NCI-H774 (cell line): ENCODE measurements around the gene INKA1.
A peak's percentile ranks its signal among the peaks of the same experiment; 100 is the strongest.
"Not testable (repeated sequence)": the region's sequence is repeated elsewhere in the genome, so short reads cannot be mapped to it uniquely, and the experiment has no call there.

ENCODE experiments used
- DNase-seq: peaks from one replicate; lab custom pipeline; 2025; lab: John Stamatoyannopoulos, UW

Gene INKA1

GRCh38 chr3:49802719-49803464 is at the start of gene INKA1:
INKA1 (plus strand) TSS chr3:49803261; CDS start chr3:49803393, 132 bp downstream.
- DNase-seq, result peak; percentile 52

GRCh38 chr3:49754536-49754935 is 48.5 kb upstream of the INKA1 start:
- DNase-seq, result no peak

- DNase-seq, result no peak
Measured at GRCh38 chr3:49756036-49756435, 47.0 kb upstream of the INKA1 start.

GRCh38 chr3:49757197-49757596 is 45.9 kb upstream of the INKA1 start:
- DNase-seq, result no peak

- no peak for DNase-seq
Measured at GRCh38 chr3:49759226-49759625, 43.8 kb upstream of the INKA1 start.

GRCh38 chr3:49761661-49762060 is 41.4 kb upstream of the INKA1 start:
- DNase-seq, result no peak

- no peak for DNase-seq
Measured at GRCh38 chr3:49763981-49764380, 39.1 kb upstream of the INKA1 start.

- no peak for DNase-seq
Measured at GRCh38 chr3:49769286-49769915, 33.7 kb upstream of the INKA1 start.

- DNase-seq, result no peak
Measured at GRCh38 chr3:49769926-49770325, 33.1 kb upstream of the INKA1 start.

- no peak for DNase-seq
Measured at GRCh38 chr3:49771340-49771938, 31.6 kb upstream of the INKA1 start.

GRCh38 chr3:49772703-49773102 is 30.4 kb upstream of the INKA1 start:
- no peak for DNase-seq

GRCh38 chr3:49775538-49775937 is 27.5 kb upstream of the INKA1 start:
- no peak for DNase-seq

GRCh38 chr3:49776101-49776500 is 27.0 kb upstream of the INKA1 start:
- DNase-seq, result not testable (repeated sequence)

- DNase-seq, result no peak
Measured at GRCh38 chr3:49779358-49780079, 23.5 kb upstream of the INKA1 start.

GRCh38 chr3:49780080-49780974 is 22.7 kb upstream of the INKA1 start:
- no peak for DNase-seq

GRCh38 chr3:49780975-49781365 is 22.1 kb upstream of the INKA1 start:
- not testable (repeated sequence) for DNase-seq

- no peak for DNase-seq
Measured at GRCh38 chr3:49781415-49782199, 21.5 kb upstream of the INKA1 start.

- not testable (repeated sequence) for DNase-seq
Measured at GRCh38 chr3:49782277-49782676, 20.8 kb upstream of the INKA1 start.

GRCh38 chr3:49785565-49786356 is 17.3 kb upstream of the INKA1 start:
- no peak for DNase-seq
